ENCODE measurements around the gene ITSN2. TPM values are rescaled to one million over a fixed set of nuclear protein-coding genes. Genes with fewer than 3 reads are reported as not detected.

ITSN2 gene
- total RNA-seq, 2 experiments from 2014 or later: 69.7 to 71.2 TPM

DNA sequence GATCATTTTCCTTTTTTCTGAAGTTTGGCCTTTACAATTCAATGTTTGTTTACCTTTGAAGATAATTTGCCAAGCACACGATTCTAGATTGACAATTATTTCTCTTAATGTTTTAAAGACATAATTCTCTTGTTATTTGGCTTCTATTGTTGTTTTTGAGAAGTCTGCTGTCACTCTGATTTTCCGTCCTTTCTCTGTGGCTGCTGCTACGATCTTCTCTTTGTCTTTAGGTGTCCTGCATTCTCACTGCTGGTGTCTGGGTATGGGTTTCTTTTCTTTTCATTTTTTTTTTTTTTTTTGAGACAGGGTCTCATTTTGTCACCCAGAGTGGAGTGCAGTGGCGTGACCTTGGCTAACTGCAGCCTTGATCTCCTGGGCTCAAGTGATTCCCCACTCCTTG lies 200.6 kb downstream of the ITSN2 start:
- POLR2A ChIA-PET: no interaction called here
- Mint-ChIP-seq H3K27ac (no peak overlapping the region), H3K27me3 (ENCODE audit: low read depth) (peaks cover 5% of the 10 kb centered on the region), H3K36me3 (ENCODE audit: low read depth) (no peaks in the 10 kb centered on the region), H3K4me1 (ENCODE audit: low read depth) (no peaks in the 10 kb centered on the region), H3K9me3 (ENCODE audit: insufficient read depth) (no peaks in the 10 kb centered on the region), H3K4me3 (no peak overlapping the region)
- no peak for ATAC-seq
- DNase-seq: no peak
- CTCF ChIA-PET: interaction anchor here (1.3 to 6.7 kb wide), 2 partner anchors 76 kb away, joined by 4 to 33 read pairs; partner anchors contain the start of gene TP53I3

GRCh38 chr2:24158131-24158530 lies 202.2 kb downstream of the ITSN2 start:
- Mint-ChIP-seq H3K9me3 (ENCODE audit: insufficient read depth) (no peaks in the 10 kb centered on the region), H3K4me3 (no peak overlapping the region), H3K27me3 (ENCODE audit: low read depth) (peaks cover 5% of the 10 kb centered on the region), H3K27ac (no peak overlapping the region), H3K36me3 (ENCODE audit: low read depth) (no peaks in the 10 kb centered on the region), H3K4me1 (ENCODE audit: low read depth) (no peaks in the 10 kb centered on the region)
- CTCF ChIA-PET: interaction anchor here (1.3 kb wide), 1 partner anchor 74 kb away, joined by 4 read pairs; no protein-coding TSS in a partner anchor
- no peak for DNase-seq
- POLR2A ChIA-PET: no interaction called here
- ATAC-seq: no peak

DNA sequence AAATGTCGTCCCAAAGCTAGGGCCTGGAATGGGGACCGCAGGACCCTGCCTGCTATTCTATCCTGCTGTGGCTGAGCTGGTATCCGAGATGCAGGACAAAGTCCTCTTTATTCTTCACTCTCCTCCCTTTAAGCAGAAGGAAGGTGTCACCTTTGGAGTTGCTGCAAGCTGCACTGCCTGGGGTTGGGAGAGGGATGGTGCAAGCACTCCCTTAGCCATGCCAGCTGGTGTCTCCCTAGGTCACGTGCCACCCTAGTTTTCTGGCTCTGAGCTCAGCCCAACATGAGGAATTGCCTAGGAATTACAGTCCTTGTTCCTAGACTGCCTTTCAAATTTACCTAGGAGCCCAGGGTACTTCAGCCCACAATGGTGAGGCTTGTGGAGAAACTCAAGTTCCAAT lies 206.9 kb downstream of the ITSN2 start:
- no peaks in the 10 kb centered on the region for H3K27me3 Mint-ChIP-seq (ENCODE audit: low read depth)
- H3K9me3 Mint-ChIP-seq (ENCODE audit: insufficient read depth): no peaks in the 10 kb centered on the region
- POLR2A ChIA-PET: no interaction called here
- ATAC-seq (no peak), DNase-seq (no peak)
- no peaks in the 10 kb centered on the region for H3K36me3 Mint-ChIP-seq (ENCODE audit: low read depth)
- no peak overlapping the region for H3K27ac Mint-ChIP-seq
- no peaks in the 10 kb centered on the region for H3K4me1 Mint-ChIP-seq (ENCODE audit: low read depth)
- H3K4me3 Mint-ChIP-seq: no peak overlapping the region
- CTCF ChIA-PET: interaction anchor here (1.3 kb wide), 1 partner anchor 10 kb away, joined by 3 read pairs; no protein-coding TSS in a partner anchor

Other genes with a start within 250 kb of the ITSN2 start
- under 1 TPM in 1 of 2 experiments, not detected in 1; 0.26 TPM for gene PFN4, start 237.2 kb downstream of the ITSN2 start, total RNA-seq
- 1 to 10 TPM; 6.2 to 6.9 TPM for gene FAM228B, start 237.1 kb downstream of the ITSN2 start, total RNA-seq
- gene FAM228A, start 185.5 kb downstream of the ITSN2 start, total RNA-seq: not detected
- gene NCOA1, start 130.7 kb upstream of the ITSN2 start, total RNA-seq: 10 to 100 TPM; 14.5 to 14.7 TPM

All from activated CD8-positive, alpha-beta T cell treated with anti-CD3 and anti-CD28 coated beads, Interleukin-2, amount 10 ng/mL, durations not matched to agents 7 days and 5 days (primary cell).